Activated CD4-positive, alpha-beta memory T cell treated with anti-CD3 and anti-CD28 coated beads for 36 hours (primary cell): ENCODE data around the gene UBA1. TPM values are rescaled to one million over a fixed set of nuclear protein-coding genes. Genes with fewer than 3 reads are reported as not detected.

ENCODE experiments used
- CTCF ChIA-PET: fragments of 350-600 bp; sonication (Branson Sonifier 250); formaldehyde crosslinking; loops from one replicate; lab custom pipeline; 2021; ENCODE audit warnings: antibody characterized with exemption, inconsistent platforms; lab: Charles Lee
- POLR2A ChIA-PET: fragments of 350-600 bp; sonication (Branson Sonifier 250); formaldehyde crosslinking; loops from one replicate; lab custom pipeline; 2021; ENCODE audit warnings: antibody characterized with exemption; lab: Charles Lee
- DNase-seq: peaks from one replicate; pipeline ENCODE4 v3.0.0-alpha.2; 2020
- H3K27ac Mint-ChIP-seq: one replicate; pipeline ENCODE4 v1.8.0; 2021; ENCODE audit warnings: mixed read lengths
- H3K27me3 Mint-ChIP-seq: one replicate; pipeline ENCODE4 v1.8.0; 2021; ENCODE audit warnings: mixed read lengths
- H3K36me3 Mint-ChIP-seq: one replicate; pipeline ENCODE4 v1.8.0; 2021; ENCODE audit warnings: mixed read lengths
- H3K4me1 Mint-ChIP-seq: one replicate; pipeline ENCODE4 v1.8.0; 2021; ENCODE audit warnings: low read depth, mixed read lengths
- H3K4me3 Mint-ChIP-seq: one replicate; pipeline ENCODE4 v1.8.0; 2021; ENCODE audit warnings: mild to moderate bottlenecking, mixed read lengths
- H3K9me3 Mint-ChIP-seq: one replicate; pipeline ENCODE4 v1.8.0; 2021; ENCODE audit warnings: mixed read lengths
- intact Hi-C: fragments of 100-400 bp; cut with micrococcal nuclease; formaldehyde crosslinking; loops from one replicate; pipeline ENCODE4 v1.15.1; 2023
- total RNA-seq, 2 experiments: library from RNA; stranded (reverse); gene quantifications; one replicate each; pipeline ENCODE4 v1.2.3, GENCODE V29; 2021

UBA1 gene
- total RNA-seq, 2 experiments from 2014 or later: 266 to 278 TPM

DNA sequence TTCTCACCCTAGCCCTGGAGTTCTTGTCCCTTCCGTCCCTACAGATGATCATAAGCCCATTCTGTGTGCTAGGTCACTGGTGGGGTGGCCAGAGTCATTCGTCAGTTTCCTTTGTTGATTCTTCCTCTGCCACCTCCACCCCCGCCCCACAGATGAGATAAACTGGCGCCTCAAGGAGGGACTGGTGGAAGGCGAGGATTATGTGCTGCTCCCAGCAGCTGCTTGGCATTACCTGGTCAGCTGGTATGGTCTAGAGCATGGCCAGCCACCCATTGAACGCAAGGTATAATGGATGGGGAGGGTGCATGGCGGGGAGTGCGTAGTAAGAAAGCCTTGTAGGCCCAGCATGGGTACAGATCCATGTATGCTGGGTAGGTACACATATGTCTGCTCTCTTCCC is 45.6 kb downstream of the UBA1 start:
- Mint-ChIP-seq H3K9me3 (no peaks in the 10 kb centered on the region), H3K4me3 (no peak overlapping the region), H3K27me3 (no peaks in the 10 kb centered on the region), H3K27ac (peak overlapping the region; percentile 8), H3K4me1 (peaks cover 18% of the 10 kb centered on the region), H3K36me3 (peaks cover 7% of the 10 kb centered on the region)
- POLR2A ChIA-PET: no interaction called here
- no peak for DNase-seq
- CTCF ChIA-PET: no interaction called here
- intact Hi-C loops: no loop called here

DNA sequence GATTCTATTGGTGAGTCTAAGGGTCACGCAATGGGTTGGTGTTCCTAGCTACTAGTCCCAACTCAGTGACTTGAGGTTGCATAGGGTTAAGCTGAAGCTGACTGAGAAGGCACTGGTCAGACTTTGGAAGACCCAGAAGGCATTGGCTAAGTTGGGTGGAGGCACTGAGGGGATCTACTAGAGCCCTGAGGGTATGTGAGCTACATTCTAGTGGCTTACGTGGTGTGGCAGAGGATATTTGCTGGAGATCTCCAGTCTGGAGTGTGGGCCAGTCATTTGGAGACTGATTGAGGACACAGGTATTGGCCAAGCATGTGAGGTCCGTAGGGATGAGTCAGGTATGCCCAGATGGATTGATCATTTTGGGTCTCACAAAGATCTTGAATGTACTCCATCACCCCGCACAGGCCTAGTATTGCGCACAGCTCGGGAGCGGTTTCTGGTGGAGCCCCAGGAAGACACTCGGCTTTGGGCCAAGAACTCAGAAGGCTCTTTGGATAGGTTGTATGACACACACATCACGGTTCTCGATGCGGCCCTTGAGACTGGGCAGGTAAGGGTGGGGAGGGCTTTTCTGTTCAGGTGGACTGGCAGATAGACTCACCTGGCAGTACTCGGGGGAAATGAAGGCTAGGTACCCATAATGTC is 46.4 kb downstream of the UBA1 start:
- DNase-seq: no peak
- CTCF ChIA-PET: no interaction called here
- Mint-ChIP-seq H3K27ac (no peak overlapping the region), H3K9me3 (no peaks in the 10 kb centered on the region), H3K36me3 (peaks cover 7% of the 10 kb centered on the region), H3K4me1 (peaks cover 17% of the 10 kb centered on the region), H3K4me3 (no peak overlapping the region), H3K27me3 (no peaks in the 10 kb centered on the region)
- POLR2A ChIA-PET: no interaction called here
- intact Hi-C loops: no loop called here

DNA sequence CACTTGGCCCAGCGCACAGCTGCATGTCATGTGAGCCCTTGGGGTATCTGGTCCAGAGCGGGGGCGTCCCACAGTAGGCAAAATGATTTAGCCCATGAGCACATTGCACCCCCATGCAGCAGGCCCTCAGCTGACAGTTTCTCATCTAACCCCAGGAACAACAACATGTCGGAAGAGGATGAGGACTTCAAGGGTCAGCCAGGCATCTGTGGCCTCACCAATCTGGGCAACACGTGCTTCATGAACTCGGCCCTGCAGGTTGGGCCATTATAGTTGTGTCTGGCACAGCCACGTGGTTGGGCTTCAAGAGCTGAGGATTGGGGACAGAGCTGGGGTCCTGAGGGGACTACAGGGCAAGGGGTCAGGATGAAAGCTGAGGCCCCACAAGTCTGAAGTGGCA is 47.0 kb downstream of the UBA1 start:
- ChIA-PET POLR2A (no interaction called here), CTCF (no interaction called here)
- Mint-ChIP-seq H3K4me1 (peaks cover 11% of the 10 kb centered on the region), H3K4me3 (no peak overlapping the region), H3K27me3 (no peaks in the 10 kb centered on the region), H3K9me3 (no peaks in the 10 kb centered on the region), H3K36me3 (peaks cover 8% of the 10 kb centered on the region), H3K27ac (no peak overlapping the region)
- intact Hi-C loops: no loop called here
- DNase-seq: no peak

DNA sequence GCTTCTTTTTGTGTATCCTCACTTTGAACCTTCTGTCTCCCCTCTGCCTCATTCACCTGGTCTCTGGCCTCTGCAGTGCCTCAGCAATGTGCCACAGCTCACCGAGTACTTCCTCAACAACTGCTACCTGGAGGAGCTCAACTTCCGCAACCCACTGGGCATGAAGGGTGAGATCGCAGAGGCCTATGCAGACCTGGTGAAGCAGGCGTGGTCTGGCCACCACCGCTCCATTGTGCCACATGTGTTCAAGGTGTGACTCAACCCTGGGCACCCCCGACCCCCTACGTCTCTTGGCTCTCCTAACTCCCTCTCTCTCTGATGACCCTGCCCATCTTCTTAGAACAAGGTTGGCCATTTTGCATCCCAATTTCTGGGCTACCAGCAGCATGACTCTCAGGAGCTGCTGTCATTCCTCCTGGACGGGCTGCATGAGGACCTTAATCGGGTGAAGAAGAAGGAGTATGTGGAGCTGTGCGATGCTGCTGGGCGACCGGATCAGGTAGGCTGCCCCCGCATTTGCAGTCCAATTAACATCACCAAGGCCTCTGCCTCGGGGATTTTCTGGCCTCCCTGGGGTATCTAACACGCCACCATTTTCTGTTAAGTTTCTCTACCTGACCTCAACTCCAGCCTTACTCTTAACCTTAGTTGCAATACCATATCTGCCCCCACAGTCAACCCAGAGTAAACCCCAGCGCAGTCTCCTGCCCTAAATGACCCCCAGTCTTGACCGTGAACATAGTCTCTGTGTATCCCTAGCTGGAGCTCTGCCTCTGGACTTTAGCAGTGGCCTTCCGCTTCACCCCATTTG is 47.8 kb downstream of the UBA1 start:
- POLR2A ChIA-PET: no interaction called here
- no peak overlapping the region for H3K27ac Mint-ChIP-seq

DNA sequence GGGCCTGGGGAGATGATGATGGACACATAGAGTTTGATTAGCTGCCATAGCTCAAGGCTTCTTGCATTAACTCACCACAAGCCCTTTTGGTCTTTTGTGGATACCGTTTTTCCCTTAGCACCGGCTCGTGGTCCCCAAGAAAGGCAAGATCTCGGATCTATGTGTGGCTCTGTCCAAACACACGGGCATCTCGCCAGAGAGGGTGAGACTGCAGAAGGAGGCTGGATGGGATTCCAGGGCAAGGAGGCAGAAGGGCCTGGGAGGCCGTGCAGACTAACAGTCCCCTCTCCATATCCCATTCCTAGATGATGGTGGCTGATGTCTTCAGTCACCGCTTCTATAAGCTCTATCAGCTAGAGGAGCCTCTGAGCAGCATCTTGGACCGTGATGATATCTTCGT is 48.7 kb downstream of the UBA1 start:
- intact Hi-C loops: no loop called here
- H3K4me1 Mint-ChIP-seq: peaks cover 3% of the 10 kb centered on the region
- POLR2A ChIA-PET: no interaction called here

More for the DNA sequence above, 47.8 kb downstream of the UBA1 start:
- CTCF ChIA-PET: no interaction called here
- intact Hi-C loops: no loop called here
- no peak for DNase-seq
- peaks cover 14% of the 10 kb centered on the region for H3K36me3 Mint-ChIP-seq
- H3K4me1 Mint-ChIP-seq: peaks cover 3% of the 10 kb centered on the region
- no peak overlapping the region for H3K4me3 Mint-ChIP-seq
- no peaks in the 10 kb centered on the region for H3K9me3 Mint-ChIP-seq
- H3K27me3 Mint-ChIP-seq: no peaks in the 10 kb centered on the region

DNA sequence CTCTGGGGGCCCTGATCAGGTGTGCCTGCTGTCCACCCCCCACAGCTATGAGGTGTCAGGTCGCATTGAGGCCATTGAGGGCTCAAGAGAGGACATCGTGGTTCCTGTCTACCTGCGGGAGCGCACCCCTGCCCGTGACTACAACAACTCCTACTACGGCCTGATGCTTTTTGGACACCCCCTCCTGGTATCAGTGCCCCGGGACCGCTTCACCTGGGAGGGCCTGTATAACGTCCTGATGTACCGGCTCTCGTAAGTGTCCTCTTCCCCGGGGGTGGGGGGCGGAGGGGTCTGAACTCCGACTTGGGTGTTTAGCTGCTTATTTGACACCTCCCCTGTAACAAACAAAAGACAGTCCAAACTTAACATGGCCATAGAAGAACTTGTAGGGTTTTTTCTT is 49.7 kb downstream of the UBA1 start:
- DNase-seq: no peak
- Mint-ChIP-seq H3K9me3 (no peaks in the 10 kb centered on the region), H3K36me3 (peaks cover 14% of the 10 kb centered on the region), H3K4me1 (peaks cover 11% of the 10 kb centered on the region), H3K27ac (no peak overlapping the region), H3K4me3 (no peak overlapping the region), H3K27me3 (no peaks in the 10 kb centered on the region)
- intact Hi-C loops: no loop called here
- ChIA-PET CTCF (no interaction called here), POLR2A (no interaction called here)

More for the DNA sequence above, 48.7 kb downstream of the UBA1 start:
- CTCF ChIA-PET: no interaction called here
- Mint-ChIP-seq H3K36me3 (peaks cover 14% of the 10 kb centered on the region), H3K4me3 (no peak overlapping the region), H3K27ac (no peak overlapping the region), H3K9me3 (no peaks in the 10 kb centered on the region), H3K27me3 (no peaks in the 10 kb centered on the region)
- no peak for DNase-seq

DNA sequence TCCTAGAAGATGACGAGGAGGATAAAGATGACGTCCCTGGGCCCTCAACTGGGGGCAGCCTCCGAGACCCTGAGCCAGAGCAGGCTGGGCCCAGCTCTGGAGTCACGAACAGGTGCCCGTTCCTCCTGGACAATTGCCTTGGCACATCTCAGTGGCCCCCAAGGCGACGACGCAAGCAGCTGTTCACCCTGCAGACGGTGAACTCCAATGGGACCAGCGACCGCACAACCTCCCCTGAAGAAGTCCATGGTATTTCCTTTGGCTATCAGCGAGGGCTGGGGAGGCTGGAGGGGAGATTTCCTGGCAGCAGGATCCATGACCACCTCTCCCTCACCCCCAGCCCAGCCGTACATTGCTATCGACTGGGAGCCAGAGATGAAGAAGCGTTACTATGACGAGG is 51.0 kb downstream of the UBA1 start:
- H3K4me1 Mint-ChIP-seq: peaks cover 19% of the 10 kb centered on the region
- H3K27ac Mint-ChIP-seq: no peak overlapping the region
- H3K4me3 Mint-ChIP-seq: no peak overlapping the region
- intact Hi-C loops: no loop called here
- H3K36me3 Mint-ChIP-seq: peaks cover 14% of the 10 kb centered on the region
- ChIA-PET POLR2A (interaction anchor here (0.6 to 0.9 kb wide), 2 partner anchors 11 to 34 kb away, joined by 3 to 4 read pairs; no protein-coding TSS in a partner anchor), CTCF (no interaction called here)
- no peaks in the 10 kb centered on the region for H3K27me3 Mint-ChIP-seq
- no peak for DNase-seq
- no peaks in the 10 kb centered on the region for H3K9me3 Mint-ChIP-seq

DNA sequence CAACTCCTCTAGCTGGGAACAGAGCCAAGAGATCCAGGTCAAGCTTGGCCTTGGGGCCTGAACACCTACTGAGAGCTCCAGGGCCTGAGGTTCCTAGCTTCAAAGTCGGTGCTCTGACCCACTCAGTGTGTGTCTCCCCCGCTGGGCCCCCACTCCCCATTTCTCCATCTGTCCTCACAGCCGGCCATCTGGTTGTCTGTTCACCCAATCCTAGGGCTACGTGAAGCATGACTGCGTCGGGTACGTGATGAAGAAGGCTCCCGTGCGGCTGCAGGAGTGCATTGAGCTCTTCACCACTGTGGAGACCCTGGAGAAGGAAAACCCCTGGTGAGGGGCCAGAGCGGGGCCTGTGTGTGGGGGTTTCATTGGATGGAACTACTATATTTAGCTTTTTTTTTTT is 51.5 kb downstream of the UBA1 start:
- no peaks in the 10 kb centered on the region for H3K27me3 Mint-ChIP-seq
- CTCF ChIA-PET: no interaction called here
- peaks cover 22% of the 10 kb centered on the region for H3K4me1 Mint-ChIP-seq
- no peak overlapping the region for H3K4me3 Mint-ChIP-seq
- intact Hi-C loops: no loop called here
- POLR2A ChIA-PET: interaction anchor here (0.9 kb wide), 1 partner anchor 12 kb away, joined by 4 read pairs; no protein-coding TSS in a partner anchor
- peaks cover 11% of the 10 kb centered on the region for H3K36me3 Mint-ChIP-seq
- no peak for DNase-seq
- H3K9me3 Mint-ChIP-seq: no peaks in the 10 kb centered on the region
- H3K27ac Mint-ChIP-seq: no peak overlapping the region

DNA sequence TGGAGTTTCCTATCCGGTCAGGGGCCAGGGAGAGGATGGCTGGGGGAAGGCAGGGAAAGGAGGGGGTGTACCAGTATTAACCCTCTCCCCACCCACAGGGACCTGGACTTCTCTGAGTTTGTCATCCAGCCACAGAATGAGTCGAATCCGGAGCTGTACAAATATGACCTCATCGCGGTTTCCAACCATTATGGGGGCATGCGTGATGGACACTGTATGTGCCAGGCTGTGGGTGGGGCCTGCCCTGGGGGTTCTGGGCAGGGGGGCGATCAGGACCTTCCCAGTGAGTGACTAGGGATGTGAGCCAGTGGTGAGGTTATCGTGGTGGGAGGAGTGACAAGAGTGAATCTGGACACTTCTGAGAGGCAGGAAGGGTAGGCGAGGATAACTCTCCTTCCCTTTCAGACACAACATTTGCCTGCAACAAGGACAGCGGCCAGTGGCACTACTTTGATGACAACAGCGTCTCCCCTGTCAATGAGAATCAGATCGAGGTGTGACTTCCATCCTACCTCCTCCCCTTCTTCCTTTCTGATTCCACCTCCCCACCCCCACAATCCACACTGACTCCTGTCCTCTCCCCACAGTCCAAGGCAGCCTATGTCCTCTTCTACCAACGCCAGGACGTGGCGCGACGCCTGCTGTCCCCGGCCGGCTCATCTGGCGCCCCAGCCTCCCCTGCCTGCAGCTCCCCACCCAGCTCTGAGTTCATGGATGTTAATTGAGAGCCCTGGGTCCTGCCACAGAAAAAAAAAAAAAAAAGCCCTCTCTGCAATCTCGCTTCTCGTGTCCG is 53.8 kb downstream of the UBA1 start:
- no peaks in the 10 kb centered on the region for H3K9me3 Mint-ChIP-seq

DNA sequence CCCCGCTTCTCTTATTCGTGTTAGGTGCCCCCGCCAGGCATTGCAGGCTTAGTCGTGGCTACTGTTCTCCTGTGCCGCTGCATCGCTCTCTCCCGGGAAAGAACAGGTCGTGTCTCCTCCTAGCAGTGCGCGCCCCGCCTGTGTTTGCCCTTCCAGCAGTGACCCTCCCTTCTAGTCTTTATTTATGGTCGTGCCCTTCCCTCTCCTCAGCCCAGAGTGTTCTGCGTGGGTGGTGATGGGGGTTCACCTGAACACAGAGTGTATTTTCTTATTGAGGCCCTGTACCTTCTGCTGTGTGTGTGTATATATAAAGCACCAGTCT is 54.3 kb downstream of the UBA1 start:
- ChIA-PET CTCF (no interaction called here), POLR2A (no interaction called here)
- no peaks in the 10 kb centered on the region for H3K27me3 Mint-ChIP-seq
- peaks cover 7% of the 10 kb centered on the region for H3K36me3 Mint-ChIP-seq
- peak overlapping the region; percentile 42 for H3K27ac Mint-ChIP-seq
- no peaks in the 10 kb centered on the region for H3K9me3 Mint-ChIP-seq
- peaks cover 22% of the 10 kb centered on the region for H3K4me1 Mint-ChIP-seq
- no peak for DNase-seq
- intact Hi-C loops: no loop called here
- H3K4me3 Mint-ChIP-seq: no peak overlapping the region

More for the DNA sequence above, 53.8 kb downstream of the UBA1 start:
- ChIA-PET POLR2A (no interaction called here), CTCF (no interaction called here)
- H3K27ac Mint-ChIP-seq: peak overlapping the region; percentile 42
- intact Hi-C loops: no loop called here
- H3K4me1 Mint-ChIP-seq: peaks cover 22% of the 10 kb centered on the region
- peaks cover 7% of the 10 kb centered on the region for H3K36me3 Mint-ChIP-seq
- no peak overlapping the region for H3K4me3 Mint-ChIP-seq
- no peaks in the 10 kb centered on the region for H3K27me3 Mint-ChIP-seq
- peak; percentile 60 for DNase-seq

DNA sequence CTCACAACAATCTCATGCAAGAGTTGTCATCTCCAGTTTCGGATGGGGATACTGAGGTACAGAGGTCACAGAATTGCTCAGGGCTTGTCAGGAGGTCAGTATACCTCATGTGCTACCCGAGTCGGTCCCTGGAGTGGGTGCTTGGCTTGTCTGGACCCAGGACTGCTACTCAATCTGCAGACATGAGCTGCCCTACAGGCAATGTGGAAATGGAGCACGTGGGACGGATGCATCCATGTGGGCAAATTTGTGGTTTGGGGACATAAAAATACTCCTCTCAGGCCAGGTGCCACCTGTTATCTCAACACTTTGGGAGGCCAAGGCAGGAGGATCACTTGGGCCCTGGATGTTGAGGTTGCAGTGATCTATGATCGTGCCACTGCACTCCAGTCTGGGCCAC is 54.9 kb downstream of the UBA1 start:
- Mint-ChIP-seq H3K4me1 (peaks cover 22% of the 10 kb centered on the region), H3K4me3 (no peak overlapping the region), H3K27ac (no peak overlapping the region), H3K9me3 (no peaks in the 10 kb centered on the region), H3K27me3 (no peaks in the 10 kb centered on the region), H3K36me3 (peaks cover 7% of the 10 kb centered on the region)
- DNase-seq: no peak
- POLR2A ChIA-PET: no interaction called here
- intact Hi-C loops: no loop called here
- CTCF ChIA-PET: no interaction called here

DNA sequence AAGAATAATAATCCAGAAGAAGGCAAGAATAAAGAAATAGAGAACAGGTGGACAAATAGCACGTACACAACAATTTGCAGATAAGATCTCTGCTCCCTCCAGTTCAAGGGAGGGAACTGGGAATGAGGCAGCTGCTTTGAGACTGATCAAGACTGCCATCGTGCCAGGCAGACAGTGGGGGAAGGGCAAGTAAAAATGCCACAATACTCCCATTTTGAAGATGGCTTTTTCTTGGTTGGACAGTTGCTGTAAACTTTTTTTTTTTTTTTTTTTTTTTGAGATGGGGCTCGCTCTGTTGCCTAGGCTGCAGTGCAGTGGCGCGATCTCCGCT is 56.4 kb downstream of the UBA1 start:
- H3K27me3 Mint-ChIP-seq: no peaks in the 10 kb centered on the region
- H3K36me3 Mint-ChIP-seq: peaks cover 7% of the 10 kb centered on the region
- peaks cover 22% of the 10 kb centered on the region for H3K4me1 Mint-ChIP-seq
- ChIA-PET POLR2A (interaction anchor here (0.8 kb wide), 1 partner anchor 17 kb away, joined by 3 read pairs; no protein-coding TSS in a partner anchor), CTCF (no interaction called here)
- intact Hi-C loops: no loop called here
- H3K9me3 Mint-ChIP-seq: no peaks in the 10 kb centered on the region
- peak overlapping the region; percentile 33 for H3K27ac Mint-ChIP-seq
- no peak for DNase-seq
- H3K4me3 Mint-ChIP-seq: no peak overlapping the region
